K562 (cell line): ENCODE results near the gene PINK1. TPM values are rescaled to one million over a fixed set of nuclear protein-coding genes. Genes with fewer than 3 reads are reported as not detected.

ENCODE experiments used
- ATAC-seq: fragments of 200-7000 bp; cut with Tn5 transposase; 3 replicates; pipeline ENCODE4 v1.9.1; 2020; ENCODE audit warnings: moderate library complexity
- BruUV-seq: library from RNA; stranded (reverse); fragments of 400-500 nt; replicated peaks from 2 replicates; lab custom pipeline; 2021; lab: Mats Ljungman, UMichigan
- CTCF ChIA-PET: fragments of 300-600 bp; formaldehyde crosslinking; extraction: SDS; loops from one replicate; lab custom pipeline; 2021; ENCODE audit warnings: low intra/inter-chr PET ratio; lab: Yijun Ruan, JAX
- POLR2A ChIA-PET: fragments of 300-600, 350-650 bp; sonication (Branson Sonifier 250); formaldehyde crosslinking; extraction: SDS; loops from one replicate; lab custom pipeline; 2021; ENCODE audit warnings: antibody characterized with exemption, inconsistent platforms; lab: Yijun Ruan, JAX
- DNase-seq, 4 experiments: peaks; one replicate each; pipeline versions ENCODE4 v3.0.0 to v3.0.0-alpha.2; 2011 to 2018; ENCODE audit warnings: low spot score in 3 of 4, mixed read lengths in 3 of 4; ENCODE audit errors: extremely low read depth in 1 of 4
- FAIRE-seq: peaks from 2 replicates; lab custom pipeline; 2011; peaks lifted over from hg19 to GRCh38; lab: Jason Lieb, UNC
- H2AFZ ChIP-seq: 2 replicates; pipeline ENCODE4 v1.6.0; 2011; ENCODE audit warnings: low read depth, low read length, control low read depth, inconsistent platforms
- H3K27ac ChIP-seq: fragments of 200-600 bp; 3 replicates; pipeline ENCODE4 v1.8.0; 2011; ENCODE audit warnings: low read depth, mild to moderate bottlenecking, control low read depth, inconsistent platforms, low read length, moderate library complexity, mixed read lengths; ENCODE audit errors: extremely low read depth
- H3K27me3 ChIP-seq, 2 experiments: fragments of 300-600 bp in 1 of 2; 2 replicates in 1 of 2; 3 replicates in 1 of 2; pipeline versions ENCODE4 v1.6.0 to v1.8.0; 2011; ENCODE audit warnings: inconsistent platforms in 2 of 2, low read length in 2 of 2, mild to moderate bottlenecking in 1 of 2, mixed read lengths in 1 of 2, moderate library complexity in 1 of 2; ENCODE audit not compliant: control insufficient read depth in 2 of 2, insufficient read depth in 2 of 2
- H3K36me3 ChIP-seq: fragments of 300-600 bp; 3 replicates; pipeline ENCODE4 v1.8.0; 2011; ENCODE audit warnings: mild to moderate bottlenecking, low read length, inconsistent platforms; ENCODE audit not compliant: control insufficient read depth, insufficient read depth
- H3K4me1 ChIP-seq, 2 experiments: fragments of 200-600 bp in 1 of 2; replicated peaks in 1 of 2; 2 replicates in 1 of 2; 3 replicates in 1 of 2; pipeline versions ENCODE4 v1.5.1 to v1.8.0; 2011; ENCODE audit warnings: inconsistent platforms in 2 of 2, low read length in 2 of 2, mild to moderate bottlenecking in 1 of 2, mixed read lengths in 1 of 2, moderate library complexity in 1 of 2; ENCODE audit not compliant: control insufficient read depth in 2 of 2, insufficient read depth in 2 of 2
- H3K4me2 ChIP-seq: 2 replicates; pipeline ENCODE4 v1.6.1; 2011; ENCODE audit warnings: low read length, control low read depth, inconsistent platforms, mixed read lengths; ENCODE audit not compliant: insufficient read depth
- H3K4me3 ChIP-seq: fragments of 200-600 bp; sonication (generic), shearing (Covaris generic); 2 replicates; pipeline ENCODE4 v1.5.1; 2016; ENCODE audit warnings: control low read depth, inconsistent platforms
- H3K79me2 ChIP-seq: fragments of 200-600 bp; 3 replicates; pipeline ENCODE4 v1.8.0; 2011; ENCODE audit warnings: low read length, inconsistent platforms; ENCODE audit not compliant: control insufficient read depth, insufficient read depth
- H3K9ac ChIP-seq, 2 experiments: 2 replicates each; pipeline versions ENCODE4 v1.6.0 to v1.6.1; 2011; ENCODE audit warnings: low read depth in 2 of 2, low read length in 2 of 2, control low read depth in 1 of 2, inconsistent platforms in 1 of 2, mild to moderate bottlenecking in 1 of 2, mixed read lengths in 1 of 2; ENCODE audit not compliant: insufficient read depth in 1 of 2
- H3K9me1 ChIP-seq: one replicate; pipeline ENCODE4 v1.6.0; 2011; ENCODE audit warnings: inconsistent platforms, mild to moderate bottlenecking, low read length, moderate library complexity; ENCODE audit not compliant: control insufficient read depth, insufficient read depth
- H3K9me3 ChIP-seq: replicated peaks from 2 replicates; pipeline ENCODE4 v1.5.1; 2011; ENCODE audit warnings: low read depth, low read length, inconsistent platforms; ENCODE audit not compliant: control insufficient read depth, insufficient read depth
- H4K20me1 ChIP-seq: replicated peaks from 2 replicates; pipeline ENCODE4 v1.6.1; 2011; ENCODE audit warnings: low read length, inconsistent platforms, mixed read lengths; ENCODE audit not compliant: control insufficient read depth, insufficient read depth
- CBFA2T2 ChIP-seq: fragments of 450-650 bp; conservative IDR thresholded peaks from 2 replicates; pipeline ENCODE4 v1.6.1; 2017; ENCODE audit warnings: mild to moderate bottlenecking
- CHCHD3 ChIP-seq: fragments of 250-450 bp; sonication (Bioruptor Pico); IDR thresholded peaks from 2 replicates; pipeline ENCODE4 v2.1.2; 2022; ENCODE audit warnings: mild to moderate bottlenecking
- MTA3 ChIP-seq: fragments of 450-650 bp; formaldehyde crosslinking; IDR thresholded peaks from 2 replicates; pipeline ENCODE4 v1.6.1; 2017; ENCODE audit warnings: mild to moderate bottlenecking, borderline replicate concordance
- MXI1 ChIP-seq: IDR thresholded peaks from 2 replicates; pipeline ENCODE4 v1.6.1; 2011; ENCODE audit warnings: low read depth, mild to moderate bottlenecking, improper control_type of control experiment, low read length
- NFYB ChIP-seq: IDR thresholded peaks from 2 replicates; pipeline ENCODE4 v1.6.1; 2011; ENCODE audit warnings: mild to moderate bottlenecking, moderate library complexity; ENCODE audit not compliant: insufficient read length; ENCODE audit errors: extremely low read depth
- NR0B1 ChIP-seq: fragments of 450-650 bp; IDR thresholded peaks from one replicate; pipeline ENCODE4 v1.6.1; 2018; ENCODE audit warnings: mild to moderate bottlenecking, moderate library complexity; ENCODE audit not compliant: partially characterized antibody
- POLR2AphosphoS2 ChIP-seq: IDR thresholded peaks from 2 replicates; pipeline ENCODE4 v1.6.1; 2012; ENCODE audit warnings: low read length, improper control_type of control experiment
- SP2 ChIP-seq: IDR thresholded peaks from 2 replicates; pipeline ENCODE4 v1.6.1; 2011; ENCODE audit warnings: mild to moderate bottlenecking, low read depth, low read length, moderate library complexity; ENCODE audit not compliant: poor library complexity, severe bottlenecking; ENCODE audit errors: extremely low read depth
- USF1 ChIP-seq: sonication (generic); formaldehyde crosslinking; IDR thresholded peaks from 2 replicates; pipeline ENCODE4 v1.9.0; 2022; ENCODE audit warnings: mild to moderate bottlenecking, missing genetic modification reagents
- ZNF561 ChIP-seq: fragments of 450-650 bp; formaldehyde crosslinking; conservative IDR thresholded peaks from 2 replicates; pipeline ENCODE4 v1.4.0; 2020; ENCODE audit warnings: mild to moderate bottlenecking, moderate library complexity
- ZNF707 ChIP-seq: fragments of 250-450 bp; sonication (Bioruptor Pico); conservative IDR thresholded peaks from 2 replicates; pipeline ENCODE4 v1.8.0; 2022; ENCODE audit warnings: inconsistent platforms, mild to moderate bottlenecking, moderate library complexity
- WGBS: fragments of 100-300 bp; shearing (Covaris generic); methylation state at CpG from one replicate; pipeline ENCODE4 v1.1.6; 2016; ENCODE audit warnings: low coverage, mixed read lengths; ENCODE audit not compliant: insufficient coverage; ENCODE audit errors: missing lambda C conversion rate; 5-methylcytosine and 5-hydroxymethylcytosine counted together
- in situ Hi-C: fragments of 300-500 bp; cut with MboI; formaldehyde crosslinking; loops from 4 replicates; pipeline ENCODE4 v1.15.0; 2018; ENCODE audit warnings: inconsistent platforms, mixed read lengths
- intact Hi-C: fragments of 100-400 bp; cut with micrococcal nuclease; formaldehyde crosslinking; loops from 2 replicates; pipeline ENCODE4 v1.14.2; 2022
- polyA plus RNA-seq, 8 experiments: library from polyadenylated mRNA; depleted of rRNA in 4 of 8; stranded (reverse) in 5 of 8; unstranded in 3 of 8; fragments of >200 nt; fragmentation: Nextera tagmentation in 2 of 8; fragmentation: Illumina TruSeq in 1 of 8; extraction: Ambion mirVana in 2 of 8; extraction: Trizol in 1 of 8; gene quantifications; 2 replicates each; pipeline versions ENCODE4 v1.2.1 to v1.2.3, GENCODE V29; 2011 to 2014; ENCODE audit warnings: inconsistent platforms in 1 of 8, missing spikeins in 1 of 8
- total RNA-seq, 7 experiments: library from RNA; depleted of rRNA in 6 of 7; stranded (reverse); fragments of >200 nt in 6 of 7; fragmentation: Illumina TruSeq in 2 of 7; extraction: Trizol in 2 of 7; gene quantifications; 2 replicates each; pipeline versions ENCODE4 v1.2.1 to v1.2.3, GENCODE V29; 2011 to 2021; ENCODE audit warnings: low replicate concordance in 1 of 7
- TF ChIP-seq, protein P1 (sequence below): fragments of 250-450 bp; sonication (Bioruptor Pico); IDR thresholded peaks from 2 replicates; pipeline ENCODE4 v1.6.1; 2021; ENCODE audit warnings: mild to moderate bottlenecking

Gene PINK1
- total and polyA plus RNA-seq, 9 of the 15 experiments (the other 6 are each of a cell fraction or from before 2014, with no cell fraction given), result 1.5 to 11.3 (median 6.8) TPM

GRCh38 chr1:20666804-20667203 lies 33.5 kb downstream of the PINK1 start:
- H3K36me3 ChIP-seq, result no peaks in the 10 kb centered on the region
- H3K9me1 ChIP-seq, result no peaks in the 10 kb centered on the region
- ATAC-seq (peak; percentile 80), FAIRE-seq (peak; percentile 86), DNase-seq (peak; percentile 51 to 81 (median 57))
- no TSS peak for BruUV-seq
- H2AFZ ChIP-seq, result peak overlapping the region; percentile 69
- no peak overlapping the region for H3K4me3 ChIP-seq
- no peak overlapping the region for H3K9ac ChIP-seq
- peaks cover 2% of the 10 kb centered on the region; the same call in 1 of the 3 replicates for H3K79me2 ChIP-seq
- H3K4me2 ChIP-seq, result no peak overlapping the region; the same call in 1 of the 2 replicates
- H3K4me1 ChIP-seq, result peaks cover 6 to 19% of the 10 kb centered on the region in 2 experiments; a peak in 3 of 5 replicates
- CTCF ChIA-PET, result no interaction called here
- in situ Hi-C loops, result no loop called here
- 100% methylated on average over 1 of the region's 1 CpG for WGBS
- H3K27me3 ChIP-seq, result peaks cover 3 to 4% of the 10 kb centered on the region in 2 experiments; a peak in 3 of 5 replicates
- POLR2A ChIA-PET, result interaction anchor here (0.9 to 1.0 kb wide), 2 partner anchors 11 to 26 kb away, joined by 3 read pairs; no protein-coding TSS in a partner anchor
- no peak overlapping the region for H3K27ac ChIP-seq
- intact Hi-C loops, result no loop called here
- no peaks in the 10 kb centered on the region for H4K20me1 ChIP-seq
- H3K9me3 ChIP-seq, result no peaks in the 10 kb centered on the region
- TF ChIP-seq MXI1 (no peak), SP2 (no peak), MTA3 (no peak), ZNF561 (no peak), CHCHD3 (CRISPR knock-in tag) (no peak), NR0B1 (no peak), USF1 (CRISPR knock-in tag) (peak; percentile 95), CBFA2T2 (peak; percentile 53), POLR2AphosphoS2 (no peak), ZNF707 (CRISPR knock-in tag) (no peak), NFYB (peak; percentile 81)
- TF ChIP-seq, protein P1, sequence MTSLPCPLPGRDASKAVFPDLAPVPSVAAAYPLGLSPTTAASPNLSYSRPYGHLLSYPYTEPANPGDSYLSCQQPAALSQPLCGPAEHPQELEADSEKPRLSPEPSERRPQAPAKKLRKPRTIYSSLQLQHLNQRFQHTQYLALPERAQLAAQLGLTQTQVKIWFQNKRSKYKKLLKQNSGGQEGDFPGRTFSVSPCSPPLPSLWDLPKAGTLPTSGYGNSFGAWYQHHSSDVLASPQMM (CRISPR knock-in tag), result no peak
